ENCODE results near the gene IPO11. TPM values are rescaled to one million over a fixed set of nuclear protein-coding genes. Genes with fewer than 3 reads are reported as not detected.

IPO11 gene
- total RNA-seq (2014; rRNA removed) (16.1 and 23.2 TPM in 2 replicates), Bru-seq, nascent RNA (percentile 81 among the genes with signal in this experiment), BruChase-seq, experiment 1, labeled RNA remaining after a 6-hour chase (percentile 66 among the genes with signal in this experiment), BruChase-seq, experiment 2, labeled RNA remaining after a 2-hour chase (percentile 76 among the genes with signal in this experiment)
- long read RNA-seq, full-length matches to known transcripts: 13 of 28 reads
- long read RNA-seq, partial matches to known transcripts: 6 of 28 reads
- long read RNA-seq, other reads (novel, unspliced or antisense): 9 of 28 reads

- H3K9me2 ChIP-seq (replicated peaks; ENCODE audit: low read length): no peaks in the 10 kb centered on the region
- H3K79me2 ChIP-seq (ENCODE audit: low read length): peaks cover 53% of the 10 kb centered on the region
- ChIA-PET CTCF (interaction anchor here (0.6 kb wide), 1 partner anchor 31 kb away, joined by 3 read pairs; no protein-coding TSS in a partner anchor), POLR2A (ENCODE audit: unreplicated experiment) (interaction anchor here (0.6 to 2.1 kb wide), 2 partner anchors 9 to 16 kb away, joined by 3 to 24 read pairs; partner anchors contain the start of gene DIMT1)
- BruUV-seq (replicated peaks): no TSS peak
- H3K27me3 ChIP-seq (ENCODE audit: low read length): no peaks in the 10 kb centered on the region
- DNase-seq (peak; percentile 99), ATAC-seq (peak; percentile 92)
- H3K9me3 ChIP-seq (ENCODE audit: low read length): no peaks in the 10 kb centered on the region
- intact Hi-C loops (cut with micrococcal nuclease): loop anchor here (1.0 kb wide), 1 partner anchor 9 kb away; the partner anchor contains the start of gene DIMT1
- no peaks in the 10 kb centered on the region for H3F3A ChIP-seq (ENCODE audit: low read length, unreplicated experiment)
- TF ChIP-seq CTCF (conservative IDR thresholded peaks at IDR 0.05; ENCODE audit: low read depth, low read length) (no peak), EZH2phosphoT487 (IDR thresholded peaks at IDR 0.05; ENCODE audit: borderline replicate concordance, low read length) (no peak), EZH2 (IDR thresholded peaks at IDR 0.05; ENCODE audit: low read length, unreplicated experiment) (no peak)
- peak within 1 kb of the TSS; percentile 100 for H3K4me3 ChIP-seq (ENCODE audit: low read length)
- H4K20me1 ChIP-seq (ENCODE audit: low read length): peaks cover 9% of the 10 kb centered on the region; the same call in 1 of the 2 replicates
- peaks cover 16% of the 10 kb centered on the region for H3K4me1 ChIP-seq (ENCODE audit: insufficient read depth, low read length)
- H3K4me2 ChIP-seq (ENCODE audit: low read length): peak within 1 kb of the TSS; percentile 100
- H3K9ac ChIP-seq (ENCODE audit: low read length): peak within 1 kb of the TSS; percentile 96
- peak within 1 kb of the TSS; percentile 70 for H3K27ac ChIP-seq (ENCODE audit: low read length)
- peak within 1 kb of the TSS; percentile 97 for H2AFZ ChIP-seq (ENCODE audit: low read length)
- H3K36me3 ChIP-seq (ENCODE audit: low read depth, low read length): no peaks in the 10 kb centered on the region
Observed at GRCh38 chr5:62412549-62413329, at the start of gene IPO11. TSS of gene IPO11 (plus strand) at chr5:62412763. CDS start at chr5:62437280, 24,517 bp downstream.

- POLR2A ChIA-PET (ENCODE audit: unreplicated experiment): no interaction called here
- no peaks in the 10 kb centered on the region for H3K79me2 ChIP-seq (ENCODE audit: low read length)
- DNase-seq: no peak
- no peaks in the 10 kb centered on the region for H4K20me1 ChIP-seq (ENCODE audit: low read length)
- no peak overlapping the region for H2AFZ ChIP-seq (ENCODE audit: low read length)
- H3K4me2 ChIP-seq (ENCODE audit: low read length): no peak overlapping the region
- H3K4me3 ChIP-seq (ENCODE audit: low read length): no peak overlapping the region
- H3K36me3 ChIP-seq (ENCODE audit: low read depth, low read length): peaks cover 9% of the 10 kb centered on the region; the same call in 1 of the 2 replicates
- no peak for ATAC-seq
- H3K4me1 ChIP-seq (ENCODE audit: insufficient read depth, low read length): peaks cover 9% of the 10 kb centered on the region
- no peaks in the 10 kb centered on the region for H3K27me3 ChIP-seq (ENCODE audit: low read length)
- CTCF ChIA-PET: no interaction called here
- BruUV-seq (replicated peaks): no TSS peak
- H3K27ac ChIP-seq (ENCODE audit: low read length): no peak overlapping the region
- no peaks in the 10 kb centered on the region for H3K9me2 ChIP-seq (replicated peaks; ENCODE audit: low read length)
- no peak overlapping the region for H3K9ac ChIP-seq (ENCODE audit: low read length)
- intact Hi-C loops (cut with micrococcal nuclease): no loop called here
- H3K9me3 ChIP-seq (ENCODE audit: low read length): no peaks in the 10 kb centered on the region
- TF ChIP-seq CTCF (conservative IDR thresholded peaks at IDR 0.05; ENCODE audit: low read depth, low read length): no peak
- TF ChIP-seq EZH2 (IDR thresholded peaks at IDR 0.05; ENCODE audit: low read length, unreplicated experiment): no peak
- no peak for TF ChIP-seq EZH2phosphoT487 (IDR thresholded peaks at IDR 0.05; ENCODE audit: borderline replicate concordance, low read length)
- no peaks in the 10 kb centered on the region for H3F3A ChIP-seq (ENCODE audit: low read length, unreplicated experiment)
Observed at GRCh38 chr5:62369039-62369438, 43.5 kb upstream of the IPO11 start.
